Liver (tissue), 9 donors: Measurements from ENCODE around the gene KNTC1. TPM values are rescaled to one million over a fixed set of nuclear protein-coding genes. Genes with fewer than 3 reads are reported as not detected.

Experiments used
- DNase-seq: peaks from one replicate; pipeline ENCODE4 v3.0.0-alpha.2; 2017; ENCODE audit warnings: low spot score
- H3K27ac ChIP-seq, 2 donors: one replicate each; pipeline ENCODE4 v1.7.0; 2013; ENCODE audit warnings: inconsistent platforms in 2 of 2, low read length in 2 of 2, control low read depth in 1 of 2, low read depth in 1 of 2, mild to moderate bottlenecking in 1 of 2
- H3K27me3 ChIP-seq, 4 donors: one replicate each; pipeline versions ENCODE4 v1.6.1 to v1.7.0; 2013; ENCODE audit warnings: low read length in 3 of 4, inconsistent platforms in 1 of 4, mild to moderate bottlenecking in 1 of 4, moderate library complexity in 1 of 4; ENCODE audit not compliant: control insufficient read depth in 4 of 4, insufficient read depth in 4 of 4
- H3K36me3 ChIP-seq, 4 donors: one replicate each; pipeline versions ENCODE4 v1.6.1 to v1.7.0; 2013; ENCODE audit warnings: low read length in 3 of 4, mild to moderate bottlenecking in 3 of 4, low read depth in 1 of 4, moderate library complexity in 1 of 4; ENCODE audit not compliant: control insufficient read depth in 4 of 4, insufficient read depth in 3 of 4
- H3K4me1 ChIP-seq, 4 donors: one replicate each; pipeline versions ENCODE4 v1.6.1 to v1.7.0; 2013; ENCODE audit warnings: low read length in 3 of 4, mild to moderate bottlenecking in 3 of 4, moderate library complexity in 1 of 4; ENCODE audit not compliant: control insufficient read depth in 4 of 4, insufficient read depth in 4 of 4
- H3K4me3 ChIP-seq, 3 donors: one replicate each; pipeline versions ENCODE4 v1.6.1 to v1.7.0; 2013; ENCODE audit warnings: low read length in 3 of 3, control low read depth in 1 of 3, low read depth in 1 of 3, mild to moderate bottlenecking in 1 of 3
- H3K9ac ChIP-seq, 2 donors: one replicate each; pipeline ENCODE4 v1.7.0; 2013; ENCODE audit warnings: low read length in 2 of 2, mild to moderate bottlenecking in 2 of 2, moderate library complexity in 2 of 2, control low read depth in 1 of 2, low read depth in 1 of 2
- H3K9me3 ChIP-seq, 4 donors: one replicate each; pipeline versions ENCODE4 v1.6.1 to v1.7.0; 2013; ENCODE audit warnings: low read length in 3 of 4; ENCODE audit not compliant: control insufficient read depth in 4 of 4
- EGR1 ChIP-seq, 2 donors: IDR thresholded peaks; 2 replicates each; pipeline ENCODE4 v1.6.1; 2016 to 2018; ENCODE audit warnings: antibody characterized with exemption in 2 of 2, low read depth in 2 of 2
- FOXA1 ChIP-seq: IDR thresholded peaks from 2 replicates; pipeline ENCODE4 v1.6.1; 2016; ENCODE audit warnings: antibody characterized with exemption
- FOXA2 ChIP-seq: IDR thresholded peaks from 2 replicates; pipeline ENCODE4 v1.6.1; 2016; ENCODE audit warnings: antibody characterized with exemption
- GABPA ChIP-seq, 2 donors: IDR thresholded peaks in 1 of 2; conservative IDR thresholded peaks in 1 of 2; 2 replicates each; pipeline ENCODE4 v1.6.1; 2016; ENCODE audit warnings: antibody characterized with exemption in 2 of 2, mild to moderate bottlenecking in 1 of 2, moderate library complexity in 1 of 2
- HNF4A ChIP-seq, 2 donors: conservative IDR thresholded peaks; 2 replicates each; pipeline ENCODE4 v1.6.1; 2016; ENCODE audit warnings: antibody characterized with exemption in 2 of 2, mild to moderate bottlenecking in 2 of 2
- HNF4G ChIP-seq: IDR thresholded peaks from 2 replicates; pipeline ENCODE4 v1.6.1; 2016; ENCODE audit warnings: antibody characterized with exemption
- JUND ChIP-seq, 2 donors: IDR thresholded peaks; 2 replicates each; pipeline ENCODE4 v1.6.1; 2016; ENCODE audit warnings: antibody characterized with exemption in 2 of 2
- NR2F2 ChIP-seq: IDR thresholded peaks from 2 replicates; pipeline ENCODE4 v1.6.1; 2016; ENCODE audit warnings: antibody characterized with exemption
- RAD21 ChIP-seq, 2 donors: IDR thresholded peaks; 2 replicates each; pipeline ENCODE4 v1.6.1; 2016; ENCODE audit warnings: antibody characterized with exemption in 2 of 2, mild to moderate bottlenecking in 2 of 2
- RXRA ChIP-seq, 2 donors: IDR thresholded peaks; 2 replicates each; pipeline ENCODE4 v1.6.1; 2017 to 2018; ENCODE audit warnings: antibody characterized with exemption in 2 of 2, mild to moderate bottlenecking in 1 of 2
- SP1 ChIP-seq: IDR thresholded peaks from 2 replicates; pipeline ENCODE4 v1.6.1; 2018; ENCODE audit warnings: antibody characterized with exemption, mild to moderate bottlenecking
- TAF1 ChIP-seq: conservative IDR thresholded peaks from 2 replicates; pipeline ENCODE4 v1.6.1; 2016; ENCODE audit warnings: antibody characterized with exemption, mild to moderate bottlenecking
- YY1 ChIP-seq: IDR thresholded peaks from 2 replicates; pipeline ENCODE4 v1.6.1; 2016; ENCODE audit warnings: antibody characterized with exemption, mild to moderate bottlenecking
- WGBS: extraction: QIAGEN DNeasy Blood & Tissue Kit; methylation state at CpG from one replicate; pipeline ENCODE4 v1.1.7; 2013; 5-methylcytosine and 5-hydroxymethylcytosine counted together
- polyA plus RNA-seq, 2 donors: library from polyadenylated mRNA; stranded (reverse) in 1 of 2; unstranded in 1 of 2; fragments of 200-250 nt in 1 of 2; fragments of >200 nt in 1 of 2; fragmentation: Nextera tagmentation in 1 of 2; extraction: Ambion mirVana in 1 of 2; gene quantifications; one replicate each; pipeline versions ENCODE4 v1.2.1 to v1.2.3, GENCODE V29; 2013 to 2015
- total RNA-seq, 2 donors: library from RNA; depleted of rRNA; stranded (reverse); fragments of >200 nt; gene quantifications; one replicate each; pipeline ENCODE4 v1.2.3, GENCODE V29; 2014
- TF ChIP-seq, protein P1 (sequence below): IDR thresholded peaks from 2 replicates; pipeline ENCODE4 v1.6.1; 2016; ENCODE audit warnings: antibody characterized with exemption
- TF ChIP-seq, protein P2 (sequence below): IDR thresholded peaks from 2 replicates; pipeline ENCODE4 v1.6.1; 2016; ENCODE audit warnings: antibody characterized with exemption, mild to moderate bottlenecking
- TF ChIP-seq, protein P3 (sequence below): fragments of 150-350 bp; IDR thresholded peaks from 2 replicates; pipeline ENCODE4 v1.5.1; 2017; ENCODE audit warnings: improper control_type of control experiment, low read depth, low read length; ENCODE audit not compliant: missing input control
- TF ChIP-seq, protein P4 (sequence below): IDR thresholded peaks from 2 replicates; pipeline ENCODE4 v1.6.1; 2016; ENCODE audit warnings: antibody characterized with exemption
- TF ChIP-seq, protein P5 (sequence below): IDR thresholded peaks from 2 replicates; pipeline ENCODE4 v1.6.1; 2016; ENCODE audit warnings: antibody characterized with exemption
- donor health status: healthy.
- donor health status: healthy.
- donor health status: healthy.
- donor health status: healthy.
- donor health status: healthy.

The KNTC1 gene, protein sequence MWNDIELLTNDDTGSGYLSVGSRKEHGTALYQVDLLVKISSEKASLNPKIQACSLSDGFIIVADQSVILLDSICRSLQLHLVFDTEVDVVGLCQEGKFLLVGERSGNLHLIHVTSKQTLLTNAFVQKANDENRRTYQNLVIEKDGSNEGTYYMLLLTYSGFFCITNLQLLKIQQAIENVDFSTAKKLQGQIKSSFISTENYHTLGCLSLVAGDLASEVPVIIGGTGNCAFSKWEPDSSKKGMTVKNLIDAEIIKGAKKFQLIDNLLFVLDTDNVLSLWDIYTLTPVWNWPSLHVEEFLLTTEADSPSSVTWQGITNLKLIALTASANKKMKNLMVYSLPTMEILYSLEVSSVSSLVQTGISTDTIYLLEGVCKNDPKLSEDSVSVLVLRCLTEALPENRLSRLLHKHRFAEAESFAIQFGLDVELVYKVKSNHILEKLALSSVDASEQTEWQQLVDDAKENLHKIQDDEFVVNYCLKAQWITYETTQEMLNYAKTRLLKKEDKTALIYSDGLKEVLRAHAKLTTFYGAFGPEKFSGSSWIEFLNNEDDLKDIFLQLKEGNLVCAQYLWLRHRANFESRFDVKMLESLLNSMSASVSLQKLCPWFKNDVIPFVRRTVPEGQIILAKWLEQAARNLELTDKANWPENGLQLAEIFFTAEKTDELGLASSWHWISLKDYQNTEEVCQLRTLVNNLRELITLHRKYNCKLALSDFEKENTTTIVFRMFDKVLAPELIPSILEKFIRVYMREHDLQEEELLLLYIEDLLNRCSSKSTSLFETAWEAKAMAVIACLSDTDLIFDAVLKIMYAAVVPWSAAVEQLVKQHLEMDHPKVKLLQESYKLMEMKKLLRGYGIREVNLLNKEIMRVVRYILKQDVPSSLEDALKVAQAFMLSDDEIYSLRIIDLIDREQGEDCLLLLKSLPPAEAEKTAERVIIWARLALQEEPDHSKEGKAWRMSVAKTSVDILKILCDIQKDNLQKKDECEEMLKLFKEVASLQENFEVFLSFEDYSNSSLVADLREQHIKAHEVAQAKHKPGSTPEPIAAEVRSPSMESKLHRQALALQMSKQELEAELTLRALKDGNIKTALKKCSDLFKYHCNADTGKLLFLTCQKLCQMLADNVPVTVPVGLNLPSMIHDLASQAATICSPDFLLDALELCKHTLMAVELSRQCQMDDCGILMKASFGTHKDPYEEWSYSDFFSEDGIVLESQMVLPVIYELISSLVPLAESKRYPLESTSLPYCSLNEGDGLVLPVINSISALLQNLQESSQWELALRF (N-terminal part only)
- total RNA-seq, result 10 to 100 TPM in 1 of 2 donors, 1 to 10 TPM in 1; 5.6 to 34.7 TPM
- 1 to 10 TPM; 1.3 to 2.5 TPM for polyA plus RNA-seq

DNA sequence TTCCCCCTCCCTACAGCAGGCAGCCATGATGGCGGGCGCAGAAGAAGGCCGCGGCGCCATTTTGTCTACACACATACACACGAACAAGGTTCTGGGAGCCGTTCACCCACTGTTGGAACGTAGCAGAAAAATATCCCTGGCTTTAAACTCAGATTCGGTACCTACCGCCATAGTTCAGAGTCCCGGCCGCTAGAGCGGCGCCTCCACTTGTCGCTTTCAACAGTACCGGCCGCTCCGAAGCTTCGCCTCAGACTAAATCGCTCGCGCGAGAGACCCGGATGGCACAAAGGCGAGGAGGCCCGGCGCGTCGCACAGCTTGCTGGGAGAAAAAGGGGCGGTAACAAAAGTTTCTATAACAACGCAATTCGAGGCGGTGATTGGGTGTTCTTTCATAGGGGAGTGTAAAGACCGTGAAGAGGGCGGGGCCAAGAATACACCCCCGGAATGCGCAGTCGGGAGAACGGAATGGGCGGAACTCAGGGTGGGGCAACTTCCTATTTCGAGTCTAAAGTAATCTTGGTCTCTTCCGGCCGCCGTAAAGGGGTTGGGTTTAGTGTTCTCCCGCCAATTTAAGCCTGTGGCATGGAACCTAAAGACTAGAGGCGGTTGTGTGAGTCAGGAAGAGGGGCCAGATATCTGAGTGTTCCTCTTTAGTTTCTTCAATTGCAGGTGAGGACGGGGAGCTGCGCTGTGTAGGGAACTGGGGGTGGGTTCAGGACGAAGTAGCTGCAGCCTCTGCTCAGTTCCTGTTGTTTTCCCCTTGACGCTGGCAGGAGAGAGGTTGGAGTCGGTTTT is at the start of gene KNTC1, which contains the start of gene RSRC2:
Gene KNTC1 (plus strand): TSS at position 567 of the 795 bp plus-strand sequence. CDS start 2,815 bp downstream, outside the sequence.
Gene RSRC2 (minus strand): TSS at position 254 of the 795 bp plus-strand sequence. CDS start 83 bp downstream, at position 171.
- TF ChIP-seq, protein P1, sequence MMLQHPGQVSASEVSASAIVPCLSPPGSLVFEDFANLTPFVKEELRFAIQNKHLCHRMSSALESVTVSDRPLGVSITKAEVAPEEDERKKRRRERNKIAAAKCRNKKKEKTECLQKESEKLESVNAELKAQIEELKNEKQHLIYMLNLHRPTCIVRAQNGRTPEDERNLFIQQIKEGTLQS, result no peak
- TF ChIP-seq JUND (IDR thresholded peaks at IDR 0.05) (peak; percentile 35 to 51), SP1 (peak; percentile 91), NR2F2 (no peak), HNF4G (no peak), RAD21 (IDR thresholded peaks at IDR 0.05) (peak in 1 of 2 donors; percentile 30), RXRA (IDR thresholded peaks at IDR 0.05) (peak in 1 of 2 donors; percentile 49), FOXA2 (peak; percentile 7), FOXA1 (peak; percentile 15), GABPA (IDR thresholded peaks at IDR 0.05 in 1 of 2, conservative IDR thresholded peaks at IDR 0.05 in 1 of 2) (peak; percentile 90 to 96), HNF4A (conservative IDR thresholded peaks at IDR 0.05) (peak; percentile 25 to 32), TAF1 (peak; percentile 99), EGR1 (IDR thresholded peaks at IDR 0.05; ENCODE audit: low read depth in 2 of 2) (peak; percentile 93 to 98), YY1 (peak; percentile 100)
- TF ChIP-seq, protein P2, sequence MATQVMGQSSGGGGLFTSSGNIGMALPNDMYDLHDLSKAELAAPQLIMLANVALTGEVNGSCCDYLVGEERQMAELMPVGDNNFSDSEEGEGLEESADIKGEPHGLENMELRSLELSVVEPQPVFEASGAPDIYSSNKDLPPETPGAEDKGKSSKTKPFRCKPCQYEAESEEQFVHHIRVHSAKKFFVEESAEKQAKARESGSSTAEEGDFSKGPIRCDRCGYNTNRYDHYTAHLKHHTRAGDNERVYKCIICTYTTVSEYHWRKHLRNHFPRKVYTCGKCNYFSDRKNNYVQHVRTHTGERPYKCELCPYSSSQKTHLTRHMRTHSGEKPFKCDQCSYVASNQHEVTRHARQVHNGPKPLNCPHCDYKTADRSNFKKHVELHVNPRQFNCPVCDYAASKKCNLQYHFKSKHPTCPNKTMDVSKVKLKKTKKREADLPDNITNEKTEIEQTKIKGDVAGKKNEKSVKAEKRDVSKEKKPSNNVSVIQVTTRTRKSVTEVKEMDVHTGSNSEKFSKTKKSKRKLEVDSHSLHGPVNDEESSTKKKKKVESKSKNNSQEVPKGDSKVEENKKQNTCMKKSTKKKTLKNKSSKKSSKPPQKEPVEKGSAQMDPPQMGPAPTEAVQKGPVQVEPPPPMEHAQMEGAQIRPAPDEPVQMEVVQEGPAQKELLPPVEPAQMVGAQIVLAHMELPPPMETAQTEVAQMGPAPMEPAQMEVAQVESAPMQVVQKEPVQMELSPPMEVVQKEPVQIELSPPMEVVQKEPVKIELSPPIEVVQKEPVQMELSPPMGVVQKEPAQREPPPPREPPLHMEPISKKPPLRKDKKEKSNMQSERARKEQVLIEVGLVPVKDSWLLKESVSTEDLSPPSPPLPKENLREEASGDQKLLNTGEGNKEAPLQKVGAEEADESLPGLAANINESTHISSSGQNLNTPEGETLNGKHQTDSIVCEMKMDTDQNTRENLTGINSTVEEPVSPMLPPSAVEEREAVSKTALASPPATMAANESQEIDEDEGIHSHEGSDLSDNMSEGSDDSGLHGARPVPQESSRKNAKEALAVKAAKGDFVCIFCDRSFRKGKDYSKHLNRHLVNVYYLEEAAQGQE, result peak; percentile 96
- TF ChIP-seq, protein P3, sequence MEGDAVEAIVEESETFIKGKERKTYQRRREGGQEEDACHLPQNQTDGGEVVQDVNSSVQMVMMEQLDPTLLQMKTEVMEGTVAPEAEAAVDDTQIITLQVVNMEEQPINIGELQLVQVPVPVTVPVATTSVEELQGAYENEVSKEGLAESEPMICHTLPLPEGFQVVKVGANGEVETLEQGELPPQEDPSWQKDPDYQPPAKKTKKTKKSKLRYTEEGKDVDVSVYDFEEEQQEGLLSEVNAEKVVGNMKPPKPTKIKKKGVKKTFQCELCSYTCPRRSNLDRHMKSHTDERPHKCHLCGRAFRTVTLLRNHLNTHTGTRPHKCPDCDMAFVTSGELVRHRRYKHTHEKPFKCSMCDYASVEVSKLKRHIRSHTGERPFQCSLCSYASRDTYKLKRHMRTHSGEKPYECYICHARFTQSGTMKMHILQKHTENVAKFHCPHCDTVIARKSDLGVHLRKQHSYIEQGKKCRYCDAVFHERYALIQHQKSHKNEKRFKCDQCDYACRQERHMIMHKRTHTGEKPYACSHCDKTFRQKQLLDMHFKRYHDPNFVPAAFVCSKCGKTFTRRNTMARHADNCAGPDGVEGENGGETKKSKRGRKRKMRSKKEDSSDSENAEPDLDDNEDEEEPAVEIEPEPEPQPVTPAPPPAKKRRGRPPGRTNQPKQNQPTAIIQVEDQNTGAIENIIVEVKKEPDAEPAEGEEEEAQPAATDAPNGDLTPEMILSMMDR, result no peak
- TF ChIP-seq, protein P4, sequence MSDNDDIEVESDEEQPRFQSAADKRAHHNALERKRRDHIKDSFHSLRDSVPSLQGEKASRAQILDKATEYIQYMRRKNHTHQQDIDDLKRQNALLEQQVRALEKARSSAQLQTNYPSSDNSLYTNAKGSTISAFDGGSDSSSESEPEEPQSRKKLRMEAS, result peak; percentile 83
- TF ChIP-seq, protein P5, sequence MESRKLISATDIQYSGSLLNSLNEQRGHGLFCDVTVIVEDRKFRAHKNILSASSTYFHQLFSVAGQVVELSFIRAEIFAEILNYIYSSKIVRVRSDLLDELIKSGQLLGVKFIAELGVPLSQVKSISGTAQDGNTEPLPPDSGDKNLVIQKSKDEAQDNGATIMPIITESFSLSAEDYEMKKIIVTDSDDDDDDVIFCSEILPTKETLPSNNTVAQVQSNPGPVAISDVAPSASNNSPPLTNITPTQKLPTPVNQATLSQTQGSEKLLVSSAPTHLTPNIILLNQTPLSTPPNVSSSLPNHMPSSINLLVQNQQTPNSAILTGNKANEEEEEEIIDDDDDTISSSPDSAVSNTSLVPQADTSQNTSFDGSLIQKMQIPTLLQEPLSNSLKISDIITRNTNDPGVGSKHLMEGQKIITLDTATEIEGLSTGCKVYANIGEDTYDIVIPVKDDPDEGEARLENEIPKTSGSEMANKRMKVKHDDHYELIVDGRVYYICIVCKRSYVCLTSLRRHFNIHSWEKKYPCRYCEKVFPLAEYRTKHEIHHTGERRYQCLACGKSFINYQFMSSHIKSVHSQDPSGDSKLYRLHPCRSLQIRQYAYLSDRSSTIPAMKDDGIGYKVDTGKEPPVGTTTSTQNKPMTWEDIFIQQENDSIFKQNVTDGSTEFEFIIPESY, result peak; percentile 97
- Histone ChIP-seq H3K36me3 (peaks cover 0 to 5% (median 3%) of the 10 kb centered on the region in 4 donors), H3K9ac (peak within 1 kb of the TSS; percentile 95), H3K4me3 (peak within 1 kb of the TSS; percentile 77 to 89 (median 84)), H3K9me3 (no peaks in the 10 kb centered on the region), H3K27ac (peak within 1 kb of the TSS; percentile 94 to 98), H3K4me1 (peaks cover 0 to 38% (median 29%) of the 10 kb centered on the region in 4 donors), H3K27me3 (no peaks in the 10 kb centered on the region)
- peak; percentile 96 for DNase-seq
- under 1% methylated on average over 51 of the region's 51 CpGs for WGBS
